Suppressor macrophage (primary cell): Measurements from ENCODE around the gene PCP2.

Source experiments
- DNase-seq, 4 experiments: peaks; one replicate each; pipeline ENCODE4 v3.0.0-alpha.2; 2020 to 2022

The PCP2 gene

DNA sequence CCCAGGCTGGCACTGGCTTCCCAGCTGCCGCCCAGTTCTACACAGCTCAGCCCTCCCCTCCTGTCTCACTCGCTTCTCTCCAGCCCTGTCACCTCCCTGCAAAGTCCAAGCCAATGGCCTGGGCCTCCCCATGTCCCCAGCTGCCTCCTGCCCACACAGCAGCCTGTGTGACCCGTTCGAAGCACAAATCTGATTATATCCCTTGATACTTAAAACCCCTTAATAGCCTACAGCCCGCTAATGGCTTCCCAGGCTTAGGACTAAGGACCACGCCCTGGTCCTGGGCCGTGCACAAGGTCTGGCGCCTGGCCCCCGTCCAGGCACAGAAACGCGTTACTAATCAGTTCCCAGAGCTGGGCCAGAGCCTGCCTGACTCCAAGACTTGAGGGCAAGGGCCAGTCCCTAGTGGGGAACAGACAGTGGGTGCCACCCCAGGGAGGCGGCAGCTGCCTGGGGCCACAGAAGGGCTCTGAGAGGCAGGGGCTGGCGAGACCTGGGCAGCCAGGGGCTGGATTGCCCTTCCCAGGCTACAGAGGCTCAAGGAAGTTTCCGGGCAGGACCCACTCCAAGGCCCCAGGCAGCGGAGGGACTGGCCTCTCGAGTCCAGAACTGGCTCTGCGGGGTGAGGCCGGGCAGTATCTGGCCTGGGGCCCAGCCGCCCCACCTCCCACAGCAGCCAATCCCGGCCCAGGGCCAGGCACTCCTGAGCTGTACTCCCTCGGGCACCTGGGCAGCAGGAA, 14.6 kb downstream of the PCP2 start:
- DNase-seq, result no peak

DNA sequence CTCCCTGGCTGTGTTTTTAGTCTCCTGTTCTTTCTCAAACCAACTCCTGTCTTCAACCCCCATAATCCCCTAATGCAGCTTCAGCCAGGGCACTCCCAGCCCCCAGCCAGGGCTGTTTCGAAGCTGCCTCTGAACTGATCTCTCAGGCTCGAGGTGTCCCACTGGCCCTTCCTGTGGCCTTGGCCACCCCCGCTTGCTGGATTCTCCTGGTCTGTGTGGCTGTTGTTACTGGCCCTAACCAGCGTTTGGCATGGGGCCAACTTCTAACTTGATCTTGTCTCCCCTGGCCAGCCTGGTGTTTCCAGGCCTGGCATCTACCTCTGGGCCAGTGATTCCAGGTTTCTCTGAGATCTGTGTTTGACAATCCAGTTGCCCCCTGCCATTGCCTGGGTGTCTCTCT, 15.2 kb downstream of the PCP2 start:
- DNase-seq, result no peak

DNA sequence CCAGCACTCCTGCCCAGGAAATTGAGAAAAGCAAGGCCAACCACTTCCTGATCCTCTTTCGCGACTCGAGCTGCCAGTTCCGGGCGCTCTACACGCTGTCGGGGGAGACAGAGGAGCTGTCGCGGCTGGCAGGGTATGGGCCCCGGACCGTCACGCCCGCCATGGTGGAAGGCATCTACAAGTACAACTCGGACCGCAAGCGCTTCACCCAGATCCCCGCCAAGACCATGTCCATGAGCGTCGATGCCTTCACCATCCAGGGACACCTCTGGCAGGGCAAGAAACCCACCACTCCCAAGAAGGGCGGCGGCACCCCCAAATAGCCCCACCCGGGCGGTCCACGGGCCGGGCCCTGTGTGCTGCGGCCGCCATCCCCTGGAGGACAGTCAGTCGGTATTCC, 15.8 kb downstream of the PCP2 start:
- no peak for DNase-seq

DNA sequence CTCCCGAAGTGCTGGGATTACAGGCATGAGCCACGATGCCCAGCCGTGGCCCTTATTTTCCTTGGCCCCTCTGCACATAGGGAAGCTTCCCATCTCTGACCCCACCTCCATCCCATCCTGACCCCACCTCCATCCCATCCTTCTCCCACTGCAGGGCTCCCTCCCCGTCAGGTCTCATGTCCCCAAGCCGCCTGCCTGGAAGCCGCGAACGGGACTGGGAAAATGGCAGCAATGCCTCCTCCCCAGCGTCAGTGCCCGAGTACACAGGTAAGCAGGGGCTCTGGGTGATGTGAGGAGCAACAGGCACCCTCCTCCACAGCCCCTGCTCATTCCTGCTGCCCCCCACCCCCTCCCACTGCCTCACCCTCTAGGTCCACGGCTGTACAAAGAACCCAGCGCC, 16.3 kb downstream of the PCP2 start:
- no peak for DNase-seq

DNA sequence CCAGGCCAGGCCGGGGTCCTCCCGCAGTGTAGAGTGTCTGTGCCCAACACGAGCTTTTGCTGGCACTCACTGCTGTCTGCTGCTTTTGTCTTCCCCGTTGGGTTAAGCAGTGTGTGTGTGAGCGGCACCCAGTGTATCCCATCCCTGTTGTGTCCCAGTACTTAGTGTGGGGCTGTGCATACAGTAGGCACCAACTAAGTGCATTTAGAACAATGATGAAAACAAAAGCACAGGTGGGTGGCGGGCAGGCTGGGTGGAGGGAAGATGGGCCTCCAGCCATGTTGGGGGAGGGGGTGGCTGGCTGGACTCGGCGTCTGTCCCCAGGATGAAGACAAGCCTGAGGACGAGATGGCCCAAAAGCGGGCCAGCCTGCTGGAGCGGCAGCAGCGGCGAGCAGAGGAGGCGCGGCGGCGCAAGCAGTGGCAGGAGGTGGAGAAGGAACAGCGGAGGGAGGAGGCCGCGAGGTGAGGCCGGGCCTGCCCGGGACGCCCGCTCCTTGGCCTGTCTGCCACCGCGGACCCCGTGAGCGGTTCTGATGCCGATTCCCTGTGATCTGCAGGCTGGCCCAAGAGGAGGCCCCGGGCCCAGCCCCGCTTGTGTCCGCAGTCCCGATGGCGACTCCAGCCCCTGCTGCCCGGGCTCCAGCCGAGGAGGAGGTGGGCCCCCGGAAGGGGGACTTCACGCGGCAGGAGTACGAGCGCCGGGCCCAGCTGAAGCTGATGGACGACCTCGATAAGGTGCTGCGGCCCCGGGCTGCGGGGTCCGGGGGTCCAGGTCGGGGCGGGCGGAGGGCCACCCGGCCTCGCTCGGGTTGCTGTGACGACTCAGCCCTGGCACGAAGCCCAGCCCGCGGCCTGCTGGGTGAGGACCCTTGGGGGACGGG, 18.4 kb downstream of the PCP2 start:
- no peak for DNase-seq

DNA sequence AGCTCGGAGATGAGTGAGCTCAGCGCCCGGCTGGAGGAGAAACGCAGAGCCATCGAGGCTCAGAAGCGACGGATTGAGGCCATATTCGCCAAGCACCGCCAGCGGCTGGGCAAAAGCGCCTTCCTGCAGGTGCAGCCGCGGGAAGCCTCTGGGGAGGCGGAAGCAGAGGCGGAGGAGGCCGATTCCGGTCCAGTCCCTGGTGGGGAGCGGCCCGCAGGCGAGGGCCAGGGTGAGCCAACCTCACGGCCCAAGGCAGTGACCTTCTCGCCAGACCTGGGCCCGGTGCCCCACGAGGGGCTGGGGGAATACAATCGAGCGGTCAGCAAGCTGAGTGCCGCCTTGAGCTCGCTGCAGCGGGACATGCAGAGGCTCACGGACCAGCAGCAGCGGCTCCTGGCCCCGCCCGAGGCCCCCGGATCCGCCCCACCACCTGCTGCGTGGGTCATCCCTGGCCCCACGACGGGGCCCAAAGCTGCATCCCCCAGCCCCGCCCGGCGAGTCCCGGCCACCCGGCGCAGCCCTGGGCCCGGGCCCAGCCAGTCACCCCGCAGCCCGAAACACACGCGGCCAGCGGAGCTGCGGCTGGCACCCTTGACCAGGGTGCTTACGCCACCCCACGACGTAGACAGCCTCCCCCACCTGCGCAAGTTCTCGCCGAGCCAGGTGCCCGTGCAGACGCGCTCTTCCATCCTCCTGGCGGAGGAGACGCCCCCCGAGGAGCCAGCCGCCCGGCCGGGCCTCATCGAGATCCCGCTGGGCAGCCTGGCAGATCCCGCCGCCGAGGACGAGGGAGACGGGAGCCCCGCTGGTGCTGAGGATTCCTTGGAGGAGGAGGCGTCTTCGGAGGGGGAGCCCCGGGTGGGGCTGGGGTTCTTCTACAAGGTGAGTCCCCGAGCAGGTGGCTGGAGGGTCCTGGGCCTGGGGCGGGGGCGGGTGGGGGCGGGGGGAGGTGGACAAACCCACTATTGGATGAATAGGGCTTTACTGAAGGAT, 20.9 kb downstream of the PCP2 start:
- no peak for DNase-seq

DNA sequence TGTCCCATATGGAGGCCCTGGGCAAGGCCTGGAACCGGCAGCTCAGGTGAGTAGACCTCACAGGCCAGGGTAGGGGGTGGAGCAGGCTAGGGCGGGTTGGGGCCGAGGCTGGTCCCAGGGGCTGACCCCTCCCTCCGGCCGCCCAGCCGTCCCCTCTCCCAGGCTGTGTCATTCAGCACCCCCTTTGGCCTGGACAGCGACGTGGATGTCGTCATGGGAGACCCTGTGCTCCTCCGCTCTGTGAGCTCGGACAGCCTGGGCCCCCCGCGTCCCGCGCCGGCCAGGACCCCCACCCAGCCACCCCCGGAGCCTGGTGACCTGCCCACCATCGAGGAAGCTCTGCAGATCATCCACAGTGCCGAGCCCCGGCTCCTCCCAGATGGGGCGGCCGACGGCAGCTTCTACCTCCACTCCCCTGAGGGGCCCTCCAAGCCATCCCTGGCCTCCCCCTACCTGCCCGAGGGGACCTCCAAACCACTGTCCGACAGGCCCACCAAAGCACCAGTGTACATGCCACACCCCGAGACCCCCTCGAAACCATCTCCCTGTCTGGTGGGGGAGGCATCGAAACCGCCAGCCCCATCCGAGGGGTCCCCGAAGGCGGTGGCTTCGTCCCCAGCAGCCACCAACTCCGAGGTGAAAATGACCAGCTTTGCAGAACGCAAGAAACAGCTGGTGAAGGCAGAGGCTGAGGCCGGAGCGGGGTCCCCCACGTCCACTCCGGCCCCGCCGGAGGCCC, 21.8 kb downstream of the PCP2 start:
- DNase-seq, result no peak

DNA sequence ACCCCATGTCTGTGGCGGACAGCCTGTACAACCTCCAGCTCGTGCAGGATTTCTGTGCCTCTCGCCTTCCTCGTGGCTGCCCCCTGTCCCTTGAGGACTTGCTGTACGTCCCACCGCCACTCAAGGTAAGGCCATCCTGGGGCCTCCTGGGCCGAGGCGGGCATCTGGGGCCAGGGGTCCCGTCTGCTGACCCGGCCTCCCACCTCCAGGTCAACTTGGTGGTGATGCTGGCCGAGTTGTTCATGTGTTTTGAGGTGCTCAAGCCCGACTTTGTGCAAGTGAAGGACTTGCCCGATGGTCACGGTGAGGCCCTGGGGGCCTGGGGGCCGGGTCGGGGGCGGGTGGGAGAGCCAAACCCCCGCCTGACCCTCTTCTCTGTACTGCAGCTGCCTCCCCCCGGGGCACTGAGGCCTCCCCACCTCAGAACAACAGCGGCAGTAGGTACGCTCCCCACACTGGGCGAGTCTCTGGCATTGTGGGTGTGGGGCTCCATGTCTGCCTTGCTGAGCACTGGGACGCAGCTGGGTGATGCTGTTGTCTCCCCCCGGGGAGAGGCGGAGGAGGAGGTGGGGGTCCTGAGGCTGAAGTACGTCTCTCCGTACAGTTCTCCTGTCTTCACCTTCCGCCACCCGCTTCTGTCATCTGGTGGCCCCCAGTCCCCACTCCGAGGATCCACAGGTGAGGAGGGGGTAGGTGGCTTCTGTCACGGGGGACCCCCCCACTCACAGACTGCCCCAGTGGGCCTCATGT, 22.9 kb downstream of the PCP2 start:
- DNase-seq, result no peak

DNA sequence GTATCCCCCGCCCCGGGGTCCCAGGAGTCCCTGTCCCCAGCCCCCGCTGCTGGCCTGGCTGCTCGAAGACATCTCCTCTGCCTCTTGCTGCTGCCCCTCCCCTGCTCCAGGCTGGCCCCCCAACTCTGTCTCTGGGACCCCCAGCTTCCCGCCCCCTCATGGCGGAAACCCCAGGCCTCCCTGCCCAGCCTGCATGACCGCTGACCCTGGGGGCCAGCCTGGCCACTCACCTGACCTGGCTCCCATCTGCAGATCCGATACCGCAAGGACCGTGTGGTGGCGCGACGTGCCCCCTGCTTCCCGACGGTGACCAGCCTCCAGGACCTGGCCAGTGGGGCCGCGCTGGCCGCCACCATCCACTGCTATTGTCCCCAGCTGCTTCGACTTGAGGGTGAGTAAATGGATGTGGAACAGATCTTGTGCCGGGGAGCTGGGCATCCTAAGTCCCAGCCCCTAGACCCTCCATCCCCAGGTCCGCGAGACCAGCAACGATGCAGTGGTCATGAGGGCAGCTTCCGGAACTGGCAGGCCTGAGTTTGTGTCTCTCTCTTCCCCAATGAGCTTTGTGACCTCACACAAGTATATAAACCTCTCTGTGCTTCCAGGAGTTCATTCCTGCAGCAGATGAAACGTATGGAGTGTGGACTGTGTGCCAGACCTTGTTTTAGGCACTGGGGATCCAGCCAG, 25.5 kb downstream of the PCP2 start:
- DNase-seq, result no peak

DNA sequence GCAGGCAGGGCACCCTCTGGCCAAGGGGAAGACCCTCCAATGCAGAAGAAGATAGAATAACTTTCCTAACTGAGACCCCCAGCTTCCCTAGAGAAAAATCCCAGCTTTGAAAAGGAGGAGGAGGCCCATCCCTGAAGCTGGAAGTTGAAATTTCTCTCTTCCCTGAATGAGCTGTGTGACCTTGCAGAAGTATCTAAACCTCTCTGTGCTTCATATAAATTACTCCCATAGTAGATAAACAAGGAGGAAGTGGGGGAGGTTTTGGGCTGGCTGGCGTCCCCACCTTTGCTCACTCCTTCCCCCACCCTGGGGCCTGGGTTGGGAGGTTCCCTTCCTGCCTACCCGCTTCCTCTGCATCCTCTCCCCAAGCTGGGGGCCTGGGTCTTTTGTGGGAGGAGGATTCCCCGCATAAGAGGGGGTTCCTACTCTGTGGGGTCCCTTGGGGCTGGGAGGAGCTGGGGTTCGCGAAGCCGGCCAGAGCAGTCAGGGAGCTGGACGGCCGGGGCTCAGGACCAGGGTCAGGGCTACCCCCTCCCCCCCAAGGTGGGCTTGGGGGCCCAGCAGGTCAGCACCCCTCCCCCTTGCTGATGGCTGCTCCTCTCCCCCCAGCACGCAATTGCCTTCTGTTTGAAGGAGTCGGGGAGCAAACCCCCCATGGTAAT, 26.2 kb downstream of the PCP2 start:
- no peak for DNase-seq

DNA sequence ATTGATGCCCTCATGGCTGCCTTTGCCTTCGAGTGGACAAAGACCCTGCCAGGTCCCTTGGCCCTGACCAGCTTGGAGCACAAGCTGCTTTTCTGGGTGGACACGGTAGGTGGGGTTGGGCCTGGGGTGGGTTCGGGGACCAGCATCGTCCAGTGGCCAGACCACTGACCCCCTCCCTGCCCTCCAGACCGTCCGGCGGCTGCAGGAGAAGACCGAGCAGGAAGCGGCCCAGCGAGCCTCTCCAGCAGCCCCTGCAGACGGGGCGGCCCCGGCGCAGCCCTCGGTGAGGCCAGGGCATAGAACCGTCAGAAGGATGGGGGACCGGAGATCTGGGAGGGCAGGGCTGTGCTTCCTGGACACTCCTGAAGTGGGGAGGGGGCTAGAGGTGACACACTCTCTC, 27.2 kb downstream of the PCP2 start:
- no peak for DNase-seq

DNA sequence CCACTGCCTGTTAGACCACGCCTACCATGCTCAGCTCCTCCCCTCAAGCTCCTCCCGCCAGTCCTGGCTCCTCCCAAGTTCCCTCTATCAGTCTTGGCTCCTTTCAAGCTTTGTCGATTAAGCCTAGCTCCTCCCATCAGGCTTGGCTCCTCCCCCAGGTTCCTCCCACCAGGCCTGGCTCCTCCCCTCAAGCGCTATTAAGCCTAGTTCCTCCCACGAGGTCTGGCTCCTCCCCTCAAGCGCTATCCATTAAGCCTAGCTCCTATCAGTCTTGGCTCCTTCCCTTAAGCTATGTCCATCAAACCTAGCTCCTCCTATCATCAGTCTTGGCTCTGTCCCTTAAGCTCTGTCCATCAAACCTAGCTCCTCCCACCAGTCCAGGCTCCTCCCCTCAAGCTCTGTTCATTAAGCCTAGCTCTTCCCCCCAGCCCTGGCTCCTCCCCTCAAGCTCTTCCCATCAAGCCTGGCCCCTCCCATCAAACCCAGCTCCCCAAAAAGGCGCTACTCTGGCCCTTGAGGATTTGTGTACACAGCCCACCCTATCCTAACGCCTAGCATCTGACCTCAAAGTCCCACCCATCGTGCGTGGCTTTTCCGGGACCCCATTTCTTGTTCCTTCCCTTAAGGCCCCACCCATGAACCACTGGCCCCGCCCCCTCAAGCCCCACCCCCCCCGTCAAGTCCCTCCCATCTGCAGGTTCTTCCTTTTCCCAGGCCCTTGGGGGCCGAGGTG, 27.9 kb downstream of the PCP2 start:
- DNase-seq, result peak; percentile 16 to 30 (median 26)

DNA sequence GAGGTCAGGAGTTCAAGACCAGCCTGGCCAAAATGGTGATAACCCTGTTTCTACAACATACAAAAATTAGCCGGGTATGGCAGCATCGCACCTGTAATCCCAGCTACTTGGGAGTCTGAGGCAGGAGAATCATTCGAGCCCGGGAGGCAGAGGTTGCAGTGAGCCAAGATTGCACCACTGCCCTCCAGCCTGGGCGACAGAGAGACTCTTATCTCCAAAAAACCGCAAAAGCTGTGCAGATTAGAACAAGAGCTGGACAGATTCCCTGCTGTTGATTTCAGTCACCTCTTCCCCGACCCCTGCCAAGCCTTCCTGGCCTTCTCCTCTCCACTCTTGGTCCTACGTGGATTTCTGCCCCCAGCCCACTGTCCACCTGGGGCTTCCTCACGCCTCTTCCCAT, 29.6 kb downstream of the PCP2 start:
- no peak for DNase-seq

DNA sequence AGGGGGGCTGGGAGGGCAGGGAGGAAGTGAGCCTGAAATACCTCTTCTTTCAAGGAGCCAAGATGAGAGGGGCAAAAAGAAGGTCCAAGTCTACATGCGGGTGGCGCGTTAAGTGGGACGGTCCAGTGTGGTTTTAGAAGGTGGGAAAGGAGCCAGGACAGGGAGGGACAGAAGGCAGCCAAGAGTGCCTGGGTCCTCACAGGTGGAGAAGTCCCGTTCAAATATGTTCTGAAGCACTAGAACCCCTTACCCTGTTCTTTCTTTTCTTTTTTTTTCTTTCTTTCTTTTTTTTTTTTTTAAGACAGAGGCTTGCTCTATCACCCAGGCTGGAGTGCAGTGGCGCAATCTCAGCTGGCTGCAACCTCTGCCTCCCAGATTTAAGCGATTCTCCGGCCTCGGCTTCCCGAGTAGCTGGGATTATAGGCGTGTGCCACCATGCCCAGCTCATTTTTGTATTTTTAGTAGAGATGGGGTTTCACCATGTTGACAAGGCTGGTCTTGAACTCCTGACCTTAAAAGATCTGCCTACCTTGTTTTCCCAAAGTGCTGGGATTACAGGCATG, 30.5 kb downstream of the PCP2 start:
- no peak for DNase-seq

DNA sequence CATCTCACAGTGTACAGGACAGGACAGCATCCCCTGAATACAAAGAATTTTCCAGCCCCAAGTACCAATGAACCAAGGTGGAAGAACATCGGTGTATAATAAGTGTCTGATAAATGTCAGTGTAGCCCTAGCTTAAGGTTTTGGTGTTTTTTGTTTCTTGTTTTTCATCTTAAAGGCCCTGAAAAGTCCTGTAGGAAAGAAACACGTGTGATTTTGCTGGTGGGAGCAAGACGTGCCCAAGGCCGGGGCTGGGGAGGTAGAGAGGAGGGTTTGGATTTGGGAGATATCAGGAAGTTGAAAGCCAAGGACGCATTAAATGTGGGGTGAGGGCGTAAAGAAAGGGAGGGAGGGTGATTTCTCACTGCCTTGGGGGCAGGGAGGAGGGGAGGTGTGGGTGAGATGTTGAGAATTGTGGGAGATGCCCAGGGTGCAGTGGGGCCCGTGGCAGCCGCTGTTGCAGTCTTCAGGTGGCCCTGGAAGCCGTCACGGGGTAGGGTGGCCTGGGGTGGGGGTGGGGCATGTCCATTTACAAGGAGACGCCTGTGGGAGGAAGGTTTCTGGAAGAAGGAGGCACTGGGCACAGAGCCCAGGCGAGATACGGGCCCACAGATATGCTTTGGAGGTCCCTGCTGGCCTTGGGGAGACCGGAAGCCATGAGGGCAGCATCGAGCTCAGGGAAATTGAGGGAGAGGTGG, 31.1 kb downstream of the PCP2 start:
- no peak for DNase-seq

DNA sequence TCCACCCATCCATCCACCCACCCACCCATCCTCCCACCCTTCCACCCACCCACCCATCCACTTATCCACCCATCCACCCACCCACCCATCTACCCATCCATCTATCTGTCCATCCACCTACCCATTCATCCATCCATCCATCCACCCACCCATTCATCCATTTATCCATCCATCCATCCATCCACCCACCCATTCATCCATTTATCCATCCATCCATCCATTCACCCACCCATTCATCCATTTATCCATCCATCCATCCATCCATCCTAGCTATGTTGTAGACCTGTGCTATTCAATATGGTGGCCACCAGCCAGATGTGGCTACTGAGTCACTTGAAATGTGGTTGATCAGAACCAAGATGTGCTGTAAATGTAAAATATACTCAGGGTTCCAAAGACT, 32.8 kb downstream of the PCP2 start:
- no peak for DNase-seq

DNA sequence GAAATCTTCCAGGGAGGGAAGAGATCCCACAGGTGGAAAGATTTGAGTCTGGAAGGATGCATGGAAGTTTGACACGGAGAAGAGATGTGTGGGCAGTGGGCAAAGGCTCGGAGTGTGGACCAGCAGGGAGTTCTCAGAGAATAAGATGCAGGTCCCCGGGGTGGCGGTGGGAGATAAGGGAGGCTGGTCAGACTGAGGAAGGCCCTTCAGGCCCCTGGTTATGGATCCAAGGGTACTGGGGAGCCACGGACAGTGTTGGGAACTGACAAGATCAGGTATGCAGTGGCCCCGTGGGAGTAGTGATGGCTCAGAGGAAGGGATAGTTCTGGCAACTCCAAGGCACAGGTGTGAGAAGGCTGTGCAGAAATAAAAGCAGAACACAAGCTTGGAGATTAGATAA, 35.3 kb downstream of the PCP2 start:
- no peak for DNase-seq

DNA sequence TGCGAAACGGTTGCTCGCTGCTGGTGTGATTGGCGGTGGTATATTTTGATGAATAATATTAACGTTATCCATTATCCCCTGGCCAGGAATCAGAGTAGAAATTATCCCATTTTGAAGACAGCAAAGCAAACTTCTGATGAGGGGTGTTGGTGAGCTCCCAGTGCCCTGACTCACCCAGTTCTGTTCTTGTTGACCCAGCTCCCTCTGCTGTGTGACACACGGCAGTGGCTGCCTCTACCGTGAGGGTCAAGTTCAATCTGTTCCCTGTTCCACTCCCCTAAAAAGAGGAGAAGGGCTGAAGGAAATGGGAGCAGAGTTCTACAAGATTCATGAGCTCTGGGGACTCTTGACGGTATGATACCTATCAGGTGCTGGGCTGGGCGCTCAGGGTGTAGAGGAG, 35.8 kb downstream of the PCP2 start:
- DNase-seq, result no peak
